GM19238 (cell line): ENCODE measurements around the gene HTR1D.

Experiments used
- DNase-seq: peaks from one replicate; pipeline ENCODE4 v3.0.0; 2011; ENCODE audit warnings: low spot score; ENCODE audit not compliant: insufficient read length

The HTR1D gene

GRCh38 chr1:23152966-23153684 is 64.2 kb downstream of the HTR1D start:
- DNase-seq = no peak

- DNase-seq = no peak
Observed at GRCh38 chr1:23150742-23151141, 66.6 kb downstream of the HTR1D start.

- no peak for DNase-seq
Observed at GRCh38 chr1:23150125-23150524, 67.2 kb downstream of the HTR1D start.

GRCh38 chr1:23149114-23149513 is 68.2 kb downstream of the HTR1D start:
- DNase-seq = peak; percentile 19

GRCh38 chr1:23148084-23148483 is 69.2 kb downstream of the HTR1D start:
- DNase-seq = no peak
